Stimulated activated CD8-positive, alpha-beta memory T cell treated with anti-CD3 and anti-CD28 coated beads, Interleukin-12 subunit alpha, Interleukin-12 subunit beta, amount 100 ng/mL, for 24 hours (primary cell): ENCODE data around the gene RRH.
"Not testable (repeated sequence)": the region's sequence is repeated elsewhere in the genome, so short reads cannot be mapped to it uniquely, and the experiment has no call there.

Experiments
- DNase-seq: peaks from one replicate; pipeline ENCODE4 v3.0.0-alpha.2; 2020; ENCODE audit errors: extremely low read depth

RRH gene

DNA sequence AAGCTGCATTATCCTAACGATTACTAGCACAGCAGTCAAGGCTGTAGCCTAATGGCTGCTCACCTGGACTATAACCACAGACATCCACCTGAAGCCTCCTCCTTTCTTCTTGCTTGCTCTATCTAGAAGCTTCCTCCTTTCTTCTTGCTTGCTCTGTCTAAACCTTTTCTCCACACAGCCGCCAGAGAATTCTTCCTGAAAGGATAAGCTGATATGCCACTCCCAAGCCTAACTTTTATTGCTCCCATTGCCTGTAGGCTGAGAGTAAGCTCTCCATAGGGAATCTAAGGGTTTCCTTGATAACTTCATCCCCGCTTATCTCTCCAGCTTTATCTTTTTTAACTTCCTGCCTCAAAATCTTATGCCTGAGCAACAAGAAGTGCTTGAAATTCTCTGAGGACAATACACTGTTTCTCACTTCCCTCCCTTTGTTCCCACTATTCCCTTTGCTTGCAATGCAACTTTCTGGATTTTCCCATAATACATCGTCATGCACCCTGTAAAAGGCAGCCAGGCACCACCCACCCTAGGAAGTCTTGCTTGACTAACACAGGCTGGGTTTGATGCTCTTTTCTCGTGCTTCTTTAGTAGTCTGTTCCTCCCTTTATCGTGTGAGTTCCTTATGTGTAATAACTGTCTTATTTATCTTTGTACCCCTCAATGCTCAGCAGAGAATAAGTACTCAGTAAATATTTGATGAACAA, 18.8 kb downstream of the RRH start:
- no peak for DNase-seq

DNA sequence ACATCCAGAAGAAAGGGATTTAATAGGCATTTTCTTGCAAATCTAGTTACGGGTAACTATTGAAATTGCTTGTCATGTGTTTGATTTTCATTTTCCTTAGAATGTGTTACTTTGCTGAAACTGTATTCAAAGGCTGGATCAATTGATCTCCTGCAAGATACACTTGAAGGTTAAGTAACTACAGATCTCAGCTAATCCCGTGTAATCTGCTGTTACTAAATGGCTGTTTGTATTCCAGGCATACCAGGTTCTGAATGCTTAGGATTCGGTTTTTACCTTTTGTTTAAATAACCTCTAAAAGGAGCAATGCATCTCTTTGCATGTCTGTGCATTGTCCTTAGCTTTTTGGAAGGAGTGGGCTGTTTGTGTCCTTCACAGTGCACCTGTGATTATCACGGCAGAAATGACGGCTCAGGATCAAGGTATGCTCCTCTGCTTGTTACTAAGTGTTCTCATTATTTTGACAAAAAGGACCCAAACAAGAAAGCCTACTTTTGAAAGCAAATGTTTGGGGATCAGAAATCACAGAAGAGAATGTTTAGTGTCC, 20.2 kb downstream of the RRH start, which contains the start of gene LRIT3:
Gene LRIT3 (plus strand): TSS at position 212 of the 547 bp plus-strand sequence. CDS start 95 bp downstream, at position 307.
- DNase-seq = no peak

DNA sequence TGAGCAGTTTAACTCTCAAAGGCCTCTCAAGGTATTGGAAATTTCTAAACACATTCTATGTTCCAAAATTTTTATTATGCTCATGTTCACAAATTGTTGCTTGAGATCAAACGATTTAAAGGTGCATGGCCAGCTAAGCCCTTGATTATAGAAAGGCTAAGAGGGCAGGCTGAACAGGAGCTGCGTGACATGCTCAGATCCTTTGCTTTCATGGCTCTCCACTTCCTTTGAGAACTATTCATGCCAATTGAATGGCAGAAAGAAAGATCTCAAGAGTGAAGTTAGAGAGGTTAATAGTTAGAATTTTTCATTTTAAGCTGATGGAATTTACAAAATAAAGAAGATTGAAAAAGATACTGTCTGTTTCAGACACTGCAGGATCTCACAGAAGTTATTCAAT, 20.7 kb downstream of the RRH start:
- no peak for DNase-seq

DNA sequence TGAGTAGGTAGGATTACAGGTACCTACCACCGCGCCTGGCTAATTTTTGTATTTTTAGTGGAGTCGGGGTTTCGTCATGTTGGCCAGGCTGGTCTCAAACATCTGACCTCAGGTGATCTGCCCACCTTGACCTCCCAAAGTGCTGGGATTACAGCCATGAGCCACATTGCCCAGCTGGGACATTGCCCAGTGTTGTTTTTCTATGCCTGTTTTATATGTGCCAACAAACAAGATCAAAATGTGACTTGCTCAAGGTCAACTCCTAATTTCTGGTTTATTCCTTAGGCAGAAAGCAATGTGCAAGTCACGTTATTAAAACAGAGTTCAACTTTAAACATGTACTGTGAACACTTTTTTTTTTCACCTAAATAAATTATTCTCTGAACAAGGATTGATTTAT, 22.8 kb downstream of the RRH start:
- DNase-seq = no peak

DNA sequence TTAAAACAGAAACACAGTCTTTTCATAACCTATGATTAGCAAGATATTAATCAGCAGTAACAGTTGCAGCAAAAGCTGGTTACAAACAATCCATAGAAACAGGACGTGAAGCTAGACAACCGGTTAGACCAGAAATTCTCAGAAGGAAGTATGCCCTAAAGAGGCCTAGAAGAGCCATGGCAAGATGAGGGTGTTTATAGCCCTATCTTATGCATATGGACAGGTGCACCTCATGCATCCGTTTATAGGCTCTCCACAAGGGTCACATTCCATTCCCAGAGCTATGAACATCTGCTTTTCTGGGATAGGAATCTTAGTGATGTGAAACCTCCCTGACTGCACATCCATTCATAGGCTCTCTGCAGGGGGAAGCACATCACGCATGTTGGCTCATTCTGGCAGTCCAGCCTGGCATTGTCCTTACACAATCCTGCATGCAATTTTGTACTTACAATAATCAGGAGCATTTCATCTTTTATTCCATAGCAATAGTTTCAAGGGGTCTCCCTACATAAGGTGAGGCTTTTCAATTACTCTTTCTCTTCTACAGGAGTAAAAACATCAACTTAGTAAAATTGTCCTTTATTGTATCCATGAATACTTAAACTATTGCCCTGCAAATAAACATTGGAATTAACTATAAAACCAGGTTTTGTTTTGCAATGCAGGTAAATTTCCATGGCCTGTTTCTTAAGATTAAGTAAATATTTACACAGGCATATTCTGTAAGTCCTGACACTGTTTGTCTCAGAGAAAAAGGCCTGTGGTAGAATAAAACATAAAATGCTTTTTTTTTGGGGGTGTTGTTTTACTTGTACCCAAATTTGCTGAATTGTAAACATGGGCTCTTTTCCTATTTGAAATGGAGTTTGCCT, 31.9 kb downstream of the RRH start:
- DNase-seq = not testable (repeated sequence)

DNA sequence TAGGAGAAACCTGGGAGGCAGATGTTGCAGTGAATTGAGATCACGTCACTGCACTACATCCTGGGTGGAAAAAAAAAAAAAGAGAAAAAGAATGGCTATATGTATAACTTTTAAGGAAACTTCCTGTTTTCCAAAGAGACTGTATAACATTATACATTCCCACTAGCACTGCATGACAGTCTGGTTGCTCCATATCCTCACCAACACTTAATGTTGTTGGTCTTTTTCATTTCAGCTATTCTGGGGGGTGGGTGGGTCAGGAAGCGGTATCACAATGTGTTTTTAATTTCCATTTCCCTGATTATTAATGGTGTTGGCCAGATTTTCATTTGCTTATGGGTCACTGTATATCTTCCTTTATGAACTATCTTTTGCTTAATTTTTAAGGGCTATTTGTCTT, 33.5 kb downstream of the RRH start:
- no peak for DNase-seq

DNA sequence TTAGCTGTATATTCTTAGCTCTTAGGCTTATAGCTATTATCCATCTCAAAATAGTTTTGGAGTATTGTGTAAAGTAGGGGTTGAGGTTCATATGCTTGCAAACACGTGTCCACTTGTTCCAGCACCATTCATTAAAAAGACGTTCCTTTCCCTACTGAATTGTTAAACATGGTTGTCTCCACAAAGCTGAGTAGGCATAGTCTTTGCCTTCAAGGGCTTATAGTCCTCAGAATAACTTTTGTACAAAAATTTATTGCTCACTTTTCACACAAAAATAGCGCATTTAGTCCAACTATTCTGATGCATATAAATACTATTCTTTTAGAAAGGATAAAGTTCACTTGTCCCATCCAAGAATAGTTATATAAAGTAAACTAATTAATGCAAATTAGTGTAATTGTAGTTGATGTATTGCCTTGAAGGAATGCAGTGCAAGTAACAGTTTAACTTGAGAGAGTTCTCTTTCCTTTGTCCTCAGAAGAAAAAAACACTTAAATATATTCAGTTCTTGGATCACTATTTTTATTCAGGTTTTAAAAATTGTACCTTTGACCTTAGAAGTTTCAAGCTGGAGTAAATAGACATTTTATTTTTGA, 34.2 kb downstream of the RRH start:
- no peak for DNase-seq

DNA sequence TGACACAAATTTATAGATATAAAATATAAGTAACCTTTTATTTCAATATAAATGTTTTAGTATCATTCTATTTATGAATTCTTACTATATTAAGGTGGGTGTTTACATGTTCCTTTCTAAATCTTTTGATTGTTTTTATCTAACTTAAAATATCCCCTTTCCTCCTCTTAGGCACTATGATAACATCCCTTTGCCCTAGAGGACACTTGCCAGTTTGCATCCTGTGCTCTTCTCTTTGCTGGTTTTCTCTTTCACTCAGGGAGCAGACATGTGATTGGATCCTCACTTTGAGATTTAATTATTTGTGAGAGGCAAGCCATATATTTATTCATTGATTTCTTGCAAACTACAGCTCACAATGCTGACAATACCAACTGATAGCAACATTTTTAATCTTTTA, 36.4 kb downstream of the RRH start:
- DNase-seq = no peak

DNA sequence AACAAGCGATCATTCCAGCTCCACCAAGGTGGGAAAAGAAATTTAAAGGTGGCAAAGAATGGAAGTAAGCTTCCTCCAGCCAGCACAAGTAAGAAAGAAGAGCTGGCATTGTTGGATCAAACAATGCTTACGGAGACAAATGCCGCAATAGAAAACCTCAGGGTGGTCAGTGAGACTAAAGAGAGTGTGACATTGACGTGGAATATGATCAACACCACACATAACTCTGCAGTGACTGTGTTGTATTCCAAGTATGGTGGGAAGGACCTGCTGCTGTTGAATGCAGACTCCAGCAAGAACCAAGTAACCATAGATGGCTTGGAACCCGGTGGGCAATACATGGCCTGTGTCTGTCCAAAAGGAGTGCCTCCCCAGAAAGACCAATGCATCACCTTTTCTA, 42.3 kb downstream of the RRH start:
- DNase-seq = no peak

DNA sequence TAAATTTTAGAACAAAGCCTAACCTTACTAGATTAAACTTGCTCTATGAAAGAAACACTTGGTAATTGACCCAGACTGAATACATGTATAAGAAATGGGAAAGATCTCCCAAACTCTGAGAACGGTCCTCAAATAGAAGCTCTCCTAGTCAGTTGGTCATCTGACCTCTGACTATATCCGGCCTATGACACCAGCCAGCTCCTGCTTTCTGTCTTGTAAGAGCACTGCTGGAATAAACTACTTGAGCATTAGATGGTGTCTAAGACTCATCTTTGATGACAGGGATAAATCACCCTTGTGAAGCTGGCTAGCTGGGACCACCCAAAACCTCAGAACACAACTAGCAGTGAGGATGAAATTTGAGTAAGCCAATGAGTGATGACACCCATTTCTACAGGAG, 44.3 kb downstream of the RRH start:
- DNase-seq = no peak

DNA sequence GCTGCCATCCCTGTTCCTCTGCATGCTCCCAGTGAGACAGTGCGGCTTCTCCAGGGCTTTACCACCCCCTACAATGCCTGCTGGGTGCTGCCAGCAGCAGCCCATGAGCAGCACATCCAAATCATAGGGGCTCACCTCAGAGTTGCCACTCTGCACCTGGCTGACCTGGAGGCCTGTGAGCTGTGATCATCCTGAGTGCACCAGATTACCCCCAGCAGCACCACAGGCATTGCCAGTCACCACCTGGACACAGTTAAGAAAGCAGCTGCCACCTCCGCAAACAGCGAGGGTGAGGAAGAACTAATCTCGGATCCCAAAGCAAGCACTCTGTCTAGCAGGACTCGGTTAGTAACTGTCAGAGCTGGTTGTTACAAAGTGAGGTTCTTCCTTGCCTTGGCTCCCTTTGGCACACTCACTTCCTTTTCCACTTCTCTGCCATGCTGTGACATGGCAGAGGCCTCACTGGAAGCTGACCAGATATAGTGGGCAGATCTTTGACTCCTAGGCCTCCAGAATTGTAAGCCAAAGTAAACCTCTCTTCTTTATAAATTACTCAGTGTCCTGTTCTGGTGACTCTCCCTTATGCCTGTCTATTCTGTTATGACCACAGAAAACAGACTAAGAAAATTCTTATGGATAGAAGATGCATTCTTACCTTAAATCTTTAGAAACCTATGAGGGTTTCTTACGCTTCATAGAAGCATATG, 45.3 kb downstream of the RRH start:
- no peak for DNase-seq

DNA sequence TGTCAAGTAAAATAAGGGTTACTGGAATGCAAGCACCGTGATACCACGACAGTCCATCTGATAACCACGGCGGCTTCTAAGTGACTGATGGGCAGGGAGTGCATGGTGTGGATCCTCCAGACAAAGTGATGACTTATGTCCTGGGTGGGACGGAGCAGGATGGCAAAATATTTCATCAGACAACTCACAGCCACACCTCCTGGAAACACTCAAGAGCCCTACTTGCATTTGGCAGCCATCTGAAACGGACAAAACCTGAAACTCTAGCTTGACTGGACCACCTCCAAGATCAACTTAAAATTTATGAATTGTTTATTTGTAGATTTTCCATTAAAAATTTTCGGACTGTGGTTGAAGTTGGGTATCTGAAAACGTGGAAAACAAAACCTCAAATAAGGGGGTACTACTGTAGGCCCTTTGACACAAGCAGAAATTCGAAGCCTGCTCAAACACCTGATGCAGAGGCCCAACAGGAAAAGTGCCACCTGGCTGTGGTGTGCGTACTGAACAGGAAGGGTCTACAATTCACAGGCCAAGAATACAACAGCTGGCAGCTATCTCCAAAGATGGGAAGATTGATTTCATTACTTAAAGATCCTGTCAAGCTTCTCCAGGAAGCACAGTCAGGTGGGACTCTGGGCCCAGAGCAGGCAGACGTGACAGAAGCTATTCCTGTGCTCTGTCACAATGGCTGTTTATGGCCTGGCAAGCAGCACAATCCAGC, 46.2 kb downstream of the RRH start:
- DNase-seq = no peak

DNA sequence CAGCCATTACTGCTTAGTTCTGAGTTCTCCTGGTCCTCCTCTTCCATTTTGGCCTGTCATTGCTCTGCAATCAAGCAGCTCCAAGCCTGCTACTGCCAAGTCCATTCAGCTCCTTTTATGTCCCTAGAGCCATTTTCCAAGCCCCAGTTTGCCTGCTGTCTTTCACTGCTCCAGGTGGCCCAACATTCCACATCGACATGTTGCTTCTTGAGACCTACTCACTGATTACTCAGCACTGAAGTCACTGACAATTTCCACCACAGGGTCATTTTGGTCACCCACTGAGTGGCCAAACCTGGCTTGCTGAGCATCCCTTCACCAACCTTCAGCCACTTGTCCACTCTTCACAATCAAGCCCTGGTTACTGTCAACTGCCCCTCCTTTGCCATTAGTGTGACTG, 47.3 kb downstream of the RRH start:
- no peak for DNase-seq

DNA sequence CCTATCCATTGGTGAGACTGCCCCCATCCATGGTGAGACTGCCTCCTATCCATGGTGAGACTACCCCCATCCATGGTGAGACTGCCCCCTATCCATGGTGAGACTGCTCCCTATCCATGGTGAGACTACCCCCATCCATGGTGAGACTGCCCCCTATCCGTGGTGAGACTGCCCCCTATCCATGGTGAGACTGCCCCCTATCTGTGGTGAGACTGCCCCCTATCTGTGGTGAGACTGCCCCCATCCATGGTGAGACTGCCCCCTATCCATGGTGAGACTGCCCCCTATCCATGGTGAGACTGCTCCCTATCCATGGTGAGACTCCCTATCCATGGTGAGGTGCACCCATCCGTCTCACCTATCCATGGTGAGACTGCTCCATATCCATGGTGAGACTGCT, 47.8 kb downstream of the RRH start:
- not testable (repeated sequence) for DNase-seq

DNA sequence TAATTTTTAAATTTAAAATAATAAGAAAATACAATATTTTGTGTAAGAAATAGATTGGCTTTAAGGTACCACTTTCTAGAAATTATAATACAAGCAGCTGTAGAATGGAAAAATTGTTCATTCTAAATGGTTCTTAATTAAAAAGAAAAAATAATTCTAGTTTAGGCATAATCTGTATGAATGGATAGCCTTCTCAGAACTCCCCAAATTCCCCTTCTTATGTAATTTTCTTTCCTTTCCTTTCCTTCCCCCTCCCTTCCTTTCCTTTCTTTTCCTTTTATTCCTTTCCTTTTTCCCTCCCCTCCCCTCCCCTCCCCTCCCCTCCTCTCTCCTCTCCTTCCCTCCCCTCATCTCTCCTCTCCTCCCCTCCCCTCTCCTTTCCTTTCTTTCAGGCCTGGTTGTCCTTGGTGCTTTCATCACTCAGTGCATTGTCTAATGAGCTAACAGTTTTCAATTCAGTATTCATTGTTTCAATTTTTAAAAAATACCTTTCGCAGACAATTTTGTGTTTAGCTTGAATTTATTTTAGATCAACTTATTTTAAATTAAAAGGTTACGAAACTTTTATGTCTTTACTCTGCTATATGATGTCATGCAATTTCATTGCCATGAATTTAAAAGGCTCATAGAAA, 49.0 kb downstream of the RRH start:
- DNase-seq = no peak

DNA sequence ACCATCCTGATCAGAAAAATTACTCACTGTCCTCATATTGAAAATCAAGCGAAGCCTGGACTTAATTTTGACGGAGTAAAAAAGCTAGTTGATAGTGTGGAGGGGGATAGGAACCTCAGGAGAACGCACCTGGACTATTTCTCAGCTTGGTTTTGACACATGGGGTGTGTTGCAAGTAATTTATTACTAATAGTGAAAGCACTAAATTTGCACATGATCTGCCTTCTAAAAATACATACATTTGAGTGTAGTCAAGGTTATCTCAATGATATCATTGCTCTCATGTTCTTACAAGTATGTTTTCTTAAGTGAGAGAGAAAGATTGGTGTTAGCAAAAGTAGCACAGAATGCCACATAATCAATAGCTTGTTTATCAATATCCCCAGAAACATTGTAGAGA, 49.6 kb downstream of the RRH start:
- no peak for DNase-seq

DNA sequence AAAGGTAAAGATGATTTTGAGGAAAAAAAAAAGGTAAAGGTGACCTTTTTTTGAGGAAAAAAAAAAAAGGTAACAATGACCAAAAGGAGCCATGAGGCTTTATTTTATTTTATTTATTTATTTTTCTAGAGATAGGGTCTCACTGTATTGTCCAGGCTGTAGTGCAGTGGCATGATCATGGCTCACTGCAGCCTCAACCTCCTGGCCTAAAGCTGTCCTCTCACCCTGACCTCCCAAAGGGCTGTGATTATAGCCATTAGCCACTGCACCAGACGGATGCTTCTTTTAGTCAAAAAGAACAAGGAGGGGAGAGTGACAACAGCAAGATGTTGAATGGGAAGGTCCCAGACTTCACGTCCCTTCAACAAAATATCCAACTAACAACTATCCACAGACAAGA, 50.6 kb downstream of the RRH start:
- no peak for DNase-seq

DNA sequence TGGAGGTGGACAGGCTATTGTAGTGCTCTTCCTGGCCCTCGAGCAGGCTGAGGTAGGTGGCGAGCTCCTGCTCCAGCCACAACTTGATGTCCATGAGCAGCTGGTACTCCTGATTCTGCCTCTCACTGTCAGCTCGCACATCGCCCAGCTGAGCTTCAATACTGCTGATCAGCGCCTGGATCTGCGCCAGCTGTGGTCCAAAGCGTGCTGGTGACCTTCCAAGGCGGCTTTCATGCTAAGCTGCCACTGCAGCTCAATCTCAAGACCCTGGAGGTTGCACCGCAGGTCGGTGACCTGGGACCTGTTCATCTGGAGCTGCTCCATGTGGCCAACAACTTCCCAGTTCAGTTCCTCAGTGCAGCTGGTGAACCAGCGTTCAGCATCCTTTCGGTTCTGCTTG, 51.3 kb downstream of the RRH start:
- no peak for DNase-seq

DNA sequence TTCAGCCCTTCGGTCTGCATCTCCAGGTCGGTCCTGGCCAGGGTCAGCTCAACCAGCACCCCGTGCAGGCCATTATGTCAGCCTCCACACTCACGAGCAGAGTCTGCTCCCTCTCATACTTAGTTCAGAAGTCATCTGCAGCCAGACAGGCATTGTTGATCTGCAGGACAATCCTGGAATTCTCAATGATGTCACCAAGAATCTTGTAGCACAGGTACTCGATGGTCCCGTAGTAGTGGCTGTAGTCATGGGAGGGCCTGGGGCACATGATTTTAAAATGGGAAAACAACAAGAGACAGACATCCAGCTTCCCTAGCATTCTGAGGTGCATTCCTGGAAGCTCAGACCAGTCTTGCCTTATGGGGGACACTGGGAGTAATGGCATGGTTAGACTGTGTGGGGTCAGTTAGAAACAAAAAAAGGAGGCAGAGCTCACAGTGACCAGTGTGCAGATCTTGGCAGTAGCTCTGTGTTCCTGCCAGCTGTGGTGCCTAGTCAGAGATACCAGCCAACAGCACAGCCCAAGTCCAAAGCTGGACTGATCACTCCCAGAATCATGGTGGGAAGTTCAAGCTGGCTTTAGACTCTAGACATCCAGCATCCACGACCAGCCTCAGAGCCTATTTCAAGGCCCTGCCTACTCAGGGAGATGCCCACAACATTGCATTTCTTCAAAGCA, 52.0 kb downstream of the RRH start:
- DNase-seq = no peak

DNA sequence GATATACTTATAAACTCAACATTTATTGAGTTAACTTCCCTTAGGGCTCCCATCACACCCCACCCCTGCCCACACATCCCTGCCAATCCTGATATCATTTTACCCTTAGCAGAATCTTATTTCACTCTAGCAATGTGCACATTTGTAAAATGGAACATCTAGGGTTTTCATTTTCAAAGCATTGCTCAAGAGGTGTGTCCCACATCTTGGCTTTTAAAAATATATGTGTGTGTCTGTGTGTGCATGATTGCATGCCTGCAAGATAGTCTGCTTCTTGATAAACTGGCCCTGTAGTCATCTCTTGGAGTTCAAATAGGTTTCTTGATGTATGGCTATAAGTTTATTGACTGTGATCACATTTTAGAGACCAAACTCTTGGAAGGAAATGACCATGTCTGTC, 58.5 kb downstream of the RRH start:
- no peak for DNase-seq
